ENCODE measurements around the gene CHD3.

GRCh38 chr17:7852919-7853690 is 35.5 kb upstream of the CHD3 start:
- TF ChIP-seq CTCF (tag by site-specific recombination; IDR thresholded peaks at IDR 0.05) (no peak), ZNF449 (tag by site-specific recombination; IDR thresholded peaks at IDR 0.05) (no peak), HOXD13 (CRISPR knock-in tag; IDR thresholded peaks at IDR 0.05; ENCODE audit: borderline replicate concordance) (no peak), ZNF184 (tag by site-specific recombination; IDR thresholded peaks at IDR 0.05) (no peak), ZNF292 (tag by site-specific recombination; IDR thresholded peaks at IDR 0.05; ENCODE audit: borderline replicate concordance, low read depth) (no peak), ZNF777 (tag by site-specific recombination; IDR thresholded peaks at IDR 0.05; ENCODE audit: borderline replicate concordance) (no peak), ZBTB8A (tag by site-specific recombination; IDR thresholded peaks at IDR 0.05) (no peak)
